KBM-7 (cell line): Measurements from ENCODE around the gene ELK4.

ENCODE experiments used
- DNase-seq: peaks from one replicate; pipeline ENCODE4 v3.0.0-alpha.2; 2015
- in situ Hi-C: fragments of 300-500 bp; cut with MboI; formaldehyde crosslinking; loops from 2 replicates; pipeline ENCODE4 v1.14.3; 2020; ENCODE audit warnings: low sequenced_read_pairs, low pct_unique_long_range_greater_than_20kb, mixed read lengths

ELK4 gene, protein sequence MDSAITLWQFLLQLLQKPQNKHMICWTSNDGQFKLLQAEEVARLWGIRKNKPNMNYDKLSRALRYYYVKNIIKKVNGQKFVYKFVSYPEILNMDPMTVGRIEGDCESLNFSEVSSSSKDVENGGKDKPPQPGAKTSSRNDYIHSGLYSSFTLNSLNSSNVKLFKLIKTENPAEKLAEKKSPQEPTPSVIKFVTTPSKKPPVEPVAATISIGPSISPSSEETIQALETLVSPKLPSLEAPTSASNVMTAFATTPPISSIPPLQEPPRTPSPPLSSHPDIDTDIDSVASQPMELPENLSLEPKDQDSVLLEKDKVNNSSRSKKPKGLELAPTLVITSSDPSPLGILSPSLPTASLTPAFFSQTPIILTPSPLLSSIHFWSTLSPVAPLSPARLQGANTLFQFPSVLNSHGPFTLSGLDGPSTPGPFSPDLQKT

DNA sequence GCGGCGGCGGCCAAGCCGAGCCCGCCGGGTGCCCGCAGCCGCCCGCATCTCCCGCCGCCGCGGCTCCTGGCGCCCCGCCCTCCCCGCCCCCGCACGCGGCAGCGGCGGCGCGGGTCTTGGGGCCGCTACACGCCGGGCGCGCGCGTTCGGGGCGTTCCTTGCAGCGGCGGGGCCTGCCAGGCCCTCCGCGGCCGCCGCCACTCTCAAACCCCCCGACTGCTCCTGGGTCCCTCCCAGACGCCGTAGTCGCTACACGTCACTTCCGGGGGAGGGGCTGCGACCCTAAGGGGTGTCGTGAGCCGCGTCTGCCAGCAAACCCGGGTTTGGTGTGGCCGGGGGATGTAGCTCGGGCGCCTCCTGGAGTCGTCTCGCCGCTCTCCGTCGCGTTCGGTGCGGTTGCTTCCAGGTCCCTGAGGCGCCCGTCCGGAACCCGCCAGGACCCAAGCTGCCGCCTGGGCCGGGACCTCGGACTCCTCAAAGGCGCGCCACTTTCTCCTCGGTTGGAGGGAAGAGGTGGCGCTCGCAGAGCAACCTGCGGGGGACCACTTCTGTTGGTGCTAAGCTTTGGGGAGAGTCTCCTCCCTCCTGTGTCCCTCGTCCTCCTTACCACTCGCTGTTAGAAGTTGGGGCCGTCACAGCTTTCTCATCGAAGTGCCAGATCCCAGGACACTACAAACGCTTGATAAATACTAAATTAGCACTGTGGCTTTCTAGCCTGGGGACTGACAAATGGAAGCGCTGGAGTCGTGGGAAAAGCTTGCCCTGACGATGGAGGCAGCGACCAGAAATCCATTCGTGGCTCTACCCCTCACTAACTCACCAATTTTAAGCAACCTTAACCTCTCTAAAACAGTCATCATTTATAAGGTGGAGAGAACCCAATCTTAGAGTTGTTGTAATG is at the start of gene ELK4:
TSS of gene ELK4 (minus strand) at position 244 of the 901 bp plus-strand sequence. CDS start 8,129 bp downstream, outside the sequence.
- in situ Hi-C loops: no loop called here
- DNase-seq: peak; percentile 98

DNA sequence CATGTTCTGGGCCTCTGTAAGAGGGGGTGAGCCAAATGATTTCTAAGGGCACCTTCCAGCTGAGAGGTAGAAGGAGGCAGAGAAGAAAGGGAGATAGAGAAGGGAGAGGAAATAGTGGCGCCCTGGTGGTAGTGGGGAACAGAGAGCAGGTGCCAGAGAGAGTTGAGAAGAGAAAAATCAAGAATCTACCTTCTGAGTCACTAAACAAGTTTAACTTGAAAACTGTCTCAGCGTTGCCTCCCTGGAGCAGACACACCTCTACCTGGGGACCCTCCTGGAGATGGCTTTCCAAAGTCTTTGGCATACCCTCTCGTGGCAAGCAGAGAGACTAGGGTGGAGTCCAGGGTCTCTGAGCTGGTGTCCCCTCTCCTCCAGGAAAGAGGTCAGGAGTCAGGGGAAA is 49.6 kb upstream of the ELK4 start:
- in situ Hi-C loops: no loop called here
- DNase-seq: no peak

DNA sequence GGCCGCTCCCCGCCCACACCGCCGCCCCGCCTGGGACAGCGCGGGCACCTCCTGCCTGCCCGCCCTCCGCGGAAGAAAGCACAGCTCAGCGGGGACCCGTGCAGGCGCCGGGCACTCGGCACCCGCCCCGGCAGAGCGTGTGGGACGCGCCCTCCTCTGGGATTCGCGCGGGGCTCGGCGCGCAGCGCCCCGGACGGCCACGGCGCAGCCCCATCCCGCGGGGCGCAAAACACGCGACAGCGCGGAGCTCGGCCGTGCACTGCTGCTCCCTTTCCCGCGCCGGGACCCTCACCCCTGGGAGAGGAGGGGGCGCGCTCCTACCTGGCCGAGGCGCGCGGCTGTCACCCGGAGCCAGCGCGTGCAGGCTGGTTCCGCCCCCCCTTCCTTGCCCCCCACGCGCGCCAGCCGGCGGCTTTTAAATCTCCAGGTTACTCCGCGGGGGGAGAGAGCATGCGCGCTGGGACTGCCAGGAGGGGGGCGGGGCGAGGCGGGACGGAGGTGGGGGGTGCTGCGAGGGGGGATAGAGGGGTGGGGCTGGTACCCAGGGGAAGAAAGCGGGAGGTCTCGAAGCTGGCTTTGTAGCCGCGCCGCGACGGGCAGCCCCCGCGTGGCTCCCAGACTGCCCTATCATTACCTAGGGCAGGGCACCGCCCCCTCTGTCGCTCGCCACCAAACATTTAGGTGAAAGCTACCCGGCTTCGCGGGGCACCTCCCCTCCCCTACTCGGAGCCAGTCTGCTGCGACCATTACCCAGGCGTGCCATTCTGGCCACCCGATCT is 48.5 kb upstream of the ELK4 start, which contains the start of gene SLC45A3:
TSS of gene SLC45A3 (minus strand) at position 437 of the 779 bp plus-strand sequence. CDS start 15,853 bp downstream, outside the sequence.
- in situ Hi-C loops: no loop called here
- no peak for DNase-seq

DNA sequence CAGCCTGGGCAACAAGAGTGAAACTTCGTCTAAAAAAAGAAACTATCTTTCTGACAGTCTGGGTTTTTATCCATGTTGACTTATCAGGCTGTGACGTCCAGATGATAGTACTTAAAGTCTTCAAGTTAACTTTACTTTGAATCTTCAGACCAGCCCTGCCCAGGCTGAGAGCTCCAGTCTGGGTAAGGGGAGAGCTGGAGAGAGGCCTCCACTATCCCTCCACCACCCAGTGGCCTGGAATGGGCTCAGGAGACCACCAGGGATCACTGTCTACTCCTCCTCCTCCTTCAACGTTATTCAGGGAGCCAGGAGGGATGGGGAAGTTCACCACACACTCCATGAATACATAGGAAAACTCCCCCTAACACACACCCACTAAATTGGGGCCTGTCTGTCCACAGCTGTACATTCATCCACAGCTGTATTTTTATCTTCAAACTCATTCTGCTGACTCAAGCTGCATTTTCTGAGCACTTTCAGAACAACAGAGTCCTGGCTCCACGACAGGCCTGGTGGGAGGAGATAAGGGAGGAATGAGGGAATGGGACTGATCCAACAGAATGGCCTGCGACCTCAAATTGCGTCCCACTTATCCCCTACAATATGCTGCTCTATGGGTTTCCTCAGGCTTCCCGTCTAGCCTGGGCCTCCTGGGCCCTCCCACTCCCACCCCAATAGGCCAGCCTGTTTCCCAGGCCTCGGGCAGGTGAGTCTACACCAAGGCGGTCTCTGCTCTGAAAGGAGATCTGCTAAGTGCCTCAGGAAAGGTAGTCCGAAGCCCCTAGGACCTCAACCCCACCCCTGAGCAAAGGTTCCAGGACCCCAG is 46.7 kb upstream of the ELK4 start:
- in situ Hi-C loops: no loop called here
- DNase-seq: peak; percentile 40

DNA sequence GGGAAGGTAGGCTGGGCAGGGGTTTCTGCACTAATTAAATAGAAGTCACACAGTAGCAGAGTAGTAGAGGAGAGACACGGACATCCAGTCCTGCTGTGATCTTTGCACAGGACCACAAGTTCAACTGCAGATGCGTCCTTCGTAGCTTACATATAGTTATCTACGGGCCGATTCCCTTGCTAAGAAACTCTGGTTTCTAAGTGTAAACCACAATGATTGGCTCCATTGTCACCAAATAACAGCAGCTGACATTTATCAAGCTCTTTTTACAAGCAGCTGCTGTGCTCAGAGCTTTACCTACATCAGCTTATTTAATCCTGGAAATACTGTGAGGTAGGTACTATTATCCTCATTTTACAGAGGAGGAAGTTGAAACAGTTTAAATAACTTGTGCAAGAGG is 45.4 kb upstream of the ELK4 start:
- DNase-seq: peak; percentile 33
- in situ Hi-C loops: no loop called here

DNA sequence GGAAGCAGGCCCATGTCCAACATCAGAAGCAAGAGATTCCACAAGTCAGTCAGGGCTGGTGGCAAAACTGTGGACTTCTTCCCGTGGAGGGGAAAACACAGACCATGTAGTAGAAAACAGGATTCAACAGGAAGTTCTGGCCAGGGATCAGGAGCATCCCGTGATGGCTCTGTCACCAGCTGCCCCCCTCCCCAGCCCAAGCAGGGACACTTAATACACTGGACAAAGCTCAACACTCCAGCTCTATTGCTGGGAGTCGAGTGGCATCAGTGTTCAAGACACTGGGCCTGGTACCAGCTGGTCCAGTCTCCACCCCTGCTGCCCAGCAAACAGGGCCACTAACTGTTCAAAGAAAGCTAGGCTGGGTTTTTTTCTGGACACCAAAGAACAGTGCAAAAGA is 44.8 kb upstream of the ELK4 start:
- DNase-seq: no peak
- in situ Hi-C loops: no loop called here

DNA sequence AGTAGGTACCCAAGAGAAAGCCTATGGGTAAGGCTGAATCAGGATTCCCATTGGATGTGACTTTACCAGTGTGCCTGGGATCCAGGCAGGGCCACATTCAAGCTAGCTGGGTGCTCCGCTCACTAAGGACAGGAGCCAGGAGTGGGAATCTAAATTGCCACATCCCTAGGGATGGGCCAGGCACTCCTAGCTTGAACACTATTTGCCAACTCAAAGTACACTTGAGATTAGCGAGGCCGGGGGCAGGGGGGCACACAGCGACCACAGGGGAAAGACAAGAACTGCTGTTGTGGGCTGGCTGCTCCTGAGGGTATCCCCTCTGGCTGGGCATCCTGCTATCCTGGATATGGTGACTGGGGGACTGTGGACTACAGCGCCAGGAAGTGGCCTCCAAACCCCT is 44.2 kb upstream of the ELK4 start:
- DNase-seq: no peak
- in situ Hi-C loops: no loop called here

DNA sequence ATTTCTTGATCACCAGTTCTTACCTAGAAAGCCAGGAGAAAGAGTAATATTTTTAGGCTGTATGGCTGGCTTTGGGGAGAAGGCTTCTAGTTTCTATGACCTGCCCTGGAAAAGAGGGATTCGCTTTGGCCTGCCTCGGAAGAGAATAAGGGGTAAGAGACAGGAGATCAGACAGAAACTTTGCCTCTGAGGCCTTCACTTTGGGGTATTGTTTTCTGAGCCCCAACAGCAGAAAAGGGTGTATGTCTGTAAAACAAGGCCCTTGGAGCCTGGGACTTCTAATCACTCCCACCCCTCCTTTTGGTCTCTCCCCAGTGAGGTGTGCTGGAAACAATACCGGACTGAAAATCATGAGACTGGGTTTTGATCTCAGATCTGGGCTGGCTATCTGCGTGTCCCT is 43.4 kb upstream of the ELK4 start:
- in situ Hi-C loops: no loop called here

DNA sequence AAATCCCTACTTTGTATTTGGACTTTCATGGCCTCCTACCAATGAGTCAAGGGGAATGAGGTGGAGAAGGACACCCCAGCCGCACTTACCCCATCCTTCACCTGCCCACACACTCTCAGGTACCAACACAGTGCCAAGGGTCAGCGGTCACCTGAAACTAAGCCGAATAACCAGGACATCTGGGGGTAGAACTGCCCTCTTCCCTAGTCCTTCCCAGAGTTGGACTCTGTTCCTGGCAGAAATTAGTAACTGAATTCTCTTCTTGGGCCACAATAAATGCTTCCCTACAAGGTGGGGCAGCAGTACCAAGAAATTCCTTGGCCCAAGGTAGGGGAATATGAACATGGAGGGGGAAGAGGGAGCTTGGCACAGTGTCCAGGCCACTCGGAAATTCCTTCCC is 41.2 kb upstream of the ELK4 start:
- no peak for DNase-seq
- in situ Hi-C loops: no loop called here

More for the DNA sequence above, 43.4 kb upstream of the ELK4 start:
- no peak for DNase-seq

DNA sequence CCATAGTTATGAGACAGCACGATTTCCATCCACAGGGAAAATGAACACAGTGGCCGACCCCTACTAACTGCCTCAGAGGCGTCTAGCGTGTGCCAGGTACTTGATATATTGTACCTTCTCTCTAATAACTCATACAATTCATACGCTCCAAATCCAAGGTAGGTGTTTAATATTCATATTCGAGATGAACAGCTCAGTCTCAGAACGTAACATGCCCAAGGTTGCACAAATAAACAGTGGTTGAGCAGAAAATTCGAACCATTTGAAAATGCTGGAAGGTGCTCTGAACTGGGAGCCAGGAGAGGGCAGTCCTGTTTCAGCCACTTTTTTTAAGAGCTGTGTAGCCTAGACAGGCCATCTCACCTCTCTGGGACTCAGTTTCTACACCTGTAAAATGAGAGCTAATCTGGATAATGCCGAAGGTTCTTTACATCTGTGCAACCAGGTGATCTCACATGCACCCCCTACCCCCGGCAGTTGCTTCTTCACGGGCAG is 40.6 kb upstream of the ELK4 start:
- no peak for DNase-seq
- in situ Hi-C loops: no loop called here

DNA sequence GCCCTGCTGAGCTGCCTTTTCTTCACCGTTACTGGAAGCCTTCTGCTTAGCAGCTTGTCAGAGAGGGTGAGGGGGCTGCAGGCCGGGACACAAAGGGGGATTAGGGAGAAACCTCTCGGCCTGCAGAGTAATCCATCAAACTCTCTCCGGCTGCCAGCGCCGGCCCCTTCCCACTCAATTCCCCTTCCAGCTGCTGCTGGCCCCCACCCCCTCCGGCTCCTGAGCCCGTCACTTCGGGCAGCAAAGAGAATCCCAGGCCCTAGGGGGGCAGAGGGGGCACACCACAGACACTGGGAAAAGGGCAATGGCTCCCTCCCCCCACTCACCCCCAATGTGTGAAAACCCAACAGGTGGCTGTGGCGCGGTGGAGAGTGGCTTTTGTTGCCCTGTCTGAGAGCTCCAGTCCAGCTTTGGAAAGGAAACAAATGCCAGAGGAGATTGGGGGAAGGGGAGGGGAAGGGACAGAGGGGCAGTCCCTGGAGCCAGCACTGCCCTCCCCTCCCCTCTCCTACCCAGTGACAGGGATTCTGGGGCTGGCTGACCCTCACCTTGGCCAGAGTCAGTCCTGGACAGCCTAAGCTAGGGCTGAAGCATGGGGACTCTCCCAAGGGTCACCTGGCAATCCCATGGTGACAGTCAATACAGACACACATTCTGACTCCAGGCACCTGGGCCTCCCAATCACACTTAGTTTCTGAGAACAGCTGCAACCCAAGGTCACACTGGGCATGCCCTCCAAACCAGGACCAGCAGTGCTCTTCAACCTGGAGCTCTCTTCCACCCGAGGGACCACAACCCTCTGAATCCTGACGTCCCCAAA is 39.0 kb upstream of the ELK4 start:
- DNase-seq: no peak
- in situ Hi-C loops: no loop called here

DNA sequence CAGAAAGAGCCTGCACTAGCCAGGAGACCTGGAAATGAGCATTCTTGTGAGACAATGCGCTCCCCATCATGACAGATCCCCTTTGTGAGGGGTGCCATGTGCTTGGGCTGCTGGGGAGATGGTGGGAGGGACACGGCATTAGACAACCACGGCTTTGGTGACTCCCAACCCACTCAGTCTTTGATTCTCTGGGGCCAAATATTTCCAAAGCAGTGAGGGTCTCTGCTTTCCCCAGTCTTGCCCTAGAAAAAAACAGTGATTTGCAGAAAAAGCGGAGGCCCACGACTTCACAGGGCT is 38.3 kb upstream of the ELK4 start:
- no peak for DNase-seq
- in situ Hi-C loops: no loop called here

DNA sequence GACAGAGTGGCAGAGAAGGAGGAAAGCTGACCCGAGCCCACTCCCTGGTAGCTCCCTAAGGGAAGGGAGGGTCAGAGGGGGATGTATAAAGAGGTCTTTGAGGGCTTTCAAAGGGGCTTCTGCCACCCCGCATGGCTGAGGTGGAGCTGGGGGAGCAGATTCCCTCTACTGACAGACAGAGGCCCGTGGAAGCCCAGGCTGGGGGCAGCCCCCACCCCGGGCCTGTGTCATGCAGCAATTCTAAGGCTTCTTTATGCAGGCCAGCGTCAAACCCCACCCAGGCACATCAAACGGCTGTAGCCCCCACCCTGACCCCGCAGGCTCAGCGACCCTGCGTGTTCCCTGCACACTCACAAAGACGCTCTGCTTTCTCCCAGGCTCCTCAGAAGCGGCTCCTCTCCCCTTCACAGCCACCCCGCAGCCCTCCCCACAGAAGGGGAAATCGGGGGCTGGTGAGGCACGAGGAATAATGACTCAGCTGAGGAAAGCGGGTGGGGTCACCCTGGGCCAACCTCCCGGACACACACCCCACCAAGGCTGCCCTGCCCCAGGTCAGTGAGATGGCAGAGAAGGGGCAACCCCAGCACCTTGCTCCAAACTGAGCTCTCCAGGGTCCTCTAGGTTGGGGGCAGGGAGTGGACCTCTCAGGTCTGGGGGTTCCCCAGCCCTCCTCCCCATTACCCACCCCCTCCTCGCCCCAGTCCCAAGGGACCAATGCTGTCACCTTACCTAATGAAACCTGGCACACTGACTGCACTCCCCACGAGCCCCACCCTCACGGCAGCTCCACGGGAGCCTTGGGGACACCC is 37.7 kb upstream of the ELK4 start:
- in situ Hi-C loops: no loop called here
- DNase-seq: no peak

DNA sequence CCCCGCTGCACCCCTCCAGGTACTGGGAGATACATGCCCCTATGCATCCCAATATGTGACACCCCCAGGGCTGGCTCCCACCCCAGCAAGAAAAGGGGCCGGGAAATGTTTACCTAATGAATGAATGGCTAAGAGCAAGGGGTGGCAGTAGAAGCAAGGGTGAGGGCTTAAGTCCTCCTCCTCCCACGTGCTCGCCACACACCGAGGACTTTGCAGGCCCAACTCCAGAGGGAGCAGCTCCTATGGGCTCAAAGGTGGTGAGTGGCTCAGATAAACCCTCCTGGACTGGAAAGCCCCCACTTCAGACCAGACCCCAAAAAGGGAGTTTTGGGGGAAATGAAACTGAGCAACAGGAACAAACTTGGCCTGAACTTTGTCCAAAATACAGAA is 37.1 kb upstream of the ELK4 start:
- in situ Hi-C loops: no loop called here
- DNase-seq: no peak

DNA sequence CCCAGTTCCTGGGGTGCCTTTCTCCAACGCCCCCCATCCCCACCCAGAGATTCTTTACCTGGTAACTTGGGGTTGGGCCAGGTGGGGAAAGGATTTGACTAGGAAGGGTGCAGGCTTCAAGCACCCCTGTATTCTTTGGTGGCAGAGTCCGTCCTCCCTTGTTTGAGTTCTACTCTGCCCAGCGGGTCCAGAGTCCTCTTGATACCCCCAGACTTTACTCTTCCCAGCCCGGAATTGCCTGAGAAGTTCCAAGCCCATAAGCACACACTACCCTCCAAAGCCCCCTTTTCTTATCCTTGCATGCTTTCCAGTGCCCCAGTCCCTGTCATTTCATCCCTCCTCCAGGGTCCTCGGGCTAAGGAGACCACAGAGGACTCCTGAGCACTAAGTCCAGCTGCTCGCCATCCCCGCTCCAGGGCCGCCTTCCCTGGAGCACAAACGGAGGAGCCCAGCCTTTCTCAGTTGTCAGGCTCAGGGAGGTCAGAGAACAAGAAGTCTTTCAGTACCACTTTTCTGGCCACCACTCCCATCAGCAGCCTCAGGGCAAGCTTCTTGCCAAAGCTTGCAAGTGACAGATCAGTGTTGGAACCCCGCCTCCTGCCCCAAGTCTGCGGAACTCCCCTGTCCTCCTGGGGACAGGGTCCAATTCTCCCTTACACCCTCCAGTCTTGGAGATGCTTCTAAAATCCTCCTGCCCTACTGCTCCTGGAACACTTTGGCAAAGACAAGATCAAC is 36.3 kb upstream of the ELK4 start:
- DNase-seq: no peak
- in situ Hi-C loops: no loop called here

DNA sequence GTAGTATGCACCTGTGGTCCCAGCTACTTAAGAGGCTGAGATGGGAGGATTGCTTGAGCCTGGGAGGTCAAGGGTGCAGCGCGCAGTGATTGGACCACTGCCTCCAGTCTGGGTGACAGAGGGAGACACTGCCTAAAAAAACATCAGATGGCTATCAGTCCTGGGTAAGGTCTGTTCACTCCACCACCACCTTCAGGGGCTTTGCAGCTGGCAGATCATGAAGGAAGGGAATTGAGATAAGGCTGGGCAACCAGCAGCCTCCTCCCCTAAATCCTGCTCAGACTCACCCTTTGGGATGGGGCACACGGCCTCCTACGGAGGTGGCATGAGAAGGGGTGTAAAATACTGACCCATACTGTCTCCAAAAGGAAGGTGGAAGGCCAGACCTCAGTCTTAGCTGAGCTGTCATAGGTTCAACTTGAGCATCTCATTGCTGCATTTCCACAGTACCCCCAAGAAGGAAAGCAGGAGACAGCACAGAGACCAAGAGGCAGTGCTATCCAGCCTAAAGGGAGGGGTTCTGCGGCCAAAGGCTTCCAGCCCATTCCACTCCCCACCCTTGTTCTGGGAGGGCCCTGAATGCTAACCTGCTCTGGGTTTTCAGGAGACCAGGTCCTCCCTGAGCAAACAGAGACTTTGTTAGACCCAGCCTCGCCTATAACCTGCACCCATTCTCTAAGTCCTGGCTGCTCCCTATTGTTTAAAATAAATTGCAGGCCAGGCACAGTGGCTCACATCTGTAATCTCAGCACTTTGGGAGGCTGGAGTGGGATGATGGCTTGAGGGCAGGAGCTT is 34.8 kb upstream of the ELK4 start:
- in situ Hi-C loops: no loop called here
- no peak for DNase-seq
